Iris pigment epithelial cell (primary cell): ENCODE results near the gene ANKRD44.
A peak's percentile ranks its signal among the peaks of the same experiment; 100 is the strongest.

Experiments
- DNase-seq: peaks from one replicate; pipeline ENCODE4 v3.0.0-alpha.2; 2011; ENCODE audit warnings: low read depth

The ANKRD44 gene

GRCh38 chr2:197237291-197238042 lies 73.1 kb downstream of the ANKRD44 start:
- DNase-seq, result no peak

- no peak for DNase-seq
Observed at GRCh38 chr2:197236816-197237215, 73.8 kb downstream of the ANKRD44 start.

- no peak for DNase-seq
Observed at GRCh38 chr2:197236159-197236558, 74.4 kb downstream of the ANKRD44 start.

- DNase-seq, result no peak
Observed at GRCh38 chr2:197235711-197236110, 74.9 kb downstream of the ANKRD44 start.

- no peak for DNase-seq
Observed at GRCh38 chr2:197234671-197235191, 75.8 kb downstream of the ANKRD44 start.

GRCh38 chr2:197233473-197233872 lies 77.1 kb downstream of the ANKRD44 start:
- no peak for DNase-seq

GRCh38 chr2:197232010-197232409 lies 78.6 kb downstream of the ANKRD44 start:
- DNase-seq, result no peak

GRCh38 chr2:197229509-197230443 lies 80.8 kb downstream of the ANKRD44 start:
- peak; percentile 80 for DNase-seq

GRCh38 chr2:197223451-197223850 lies 87.1 kb downstream of the ANKRD44 start:
- no peak for DNase-seq

- no peak for DNase-seq
Observed at GRCh38 chr2:197219636-197220035, 90.9 kb downstream of the ANKRD44 start.

GRCh38 chr2:197217541-197217940 lies 93.0 kb downstream of the ANKRD44 start:
- DNase-seq, result no peak

GRCh38 chr2:197216361-197216979 lies 94.1 kb downstream of the ANKRD44 start:
- DNase-seq, result no peak

GRCh38 chr2:197215748-197216360 lies 94.7 kb downstream of the ANKRD44 start:
- DNase-seq, result peak; percentile 41

- DNase-seq, result peak; percentile 20
Observed at GRCh38 chr2:197212344-197213262, 98.0 kb downstream of the ANKRD44 start.

GRCh38 chr2:197211881-197212342 lies 98.7 kb downstream of the ANKRD44 start:
- no peak for DNase-seq

GRCh38 chr2:197210430-197210829 lies 100.2 kb downstream of the ANKRD44 start:
- no peak for DNase-seq

- no peak for DNase-seq
Observed at GRCh38 chr2:197209742-197210408, 100.7 kb downstream of the ANKRD44 start.

GRCh38 chr2:197209246-197209645 lies 101.3 kb downstream of the ANKRD44 start:
- DNase-seq, result no peak

- DNase-seq, result no peak
Observed at GRCh38 chr2:197208841-197209240, 101.7 kb downstream of the ANKRD44 start.

- no peak for DNase-seq
Observed at GRCh38 chr2:197208024-197208423, 102.6 kb downstream of the ANKRD44 start.
